Effector CD4-positive, alpha-beta T cell (primary cell): ENCODE results near the gene LTB4R.
"Not testable (repeated sequence)": the region's sequence is repeated elsewhere in the genome, so short reads cannot be mapped to it uniquely, and the experiment has no call there.

Experiments
- DNase-seq: peaks from one replicate; pipeline ENCODE4 v3.0.0-alpha.2; 2020

The LTB4R gene

DNA sequence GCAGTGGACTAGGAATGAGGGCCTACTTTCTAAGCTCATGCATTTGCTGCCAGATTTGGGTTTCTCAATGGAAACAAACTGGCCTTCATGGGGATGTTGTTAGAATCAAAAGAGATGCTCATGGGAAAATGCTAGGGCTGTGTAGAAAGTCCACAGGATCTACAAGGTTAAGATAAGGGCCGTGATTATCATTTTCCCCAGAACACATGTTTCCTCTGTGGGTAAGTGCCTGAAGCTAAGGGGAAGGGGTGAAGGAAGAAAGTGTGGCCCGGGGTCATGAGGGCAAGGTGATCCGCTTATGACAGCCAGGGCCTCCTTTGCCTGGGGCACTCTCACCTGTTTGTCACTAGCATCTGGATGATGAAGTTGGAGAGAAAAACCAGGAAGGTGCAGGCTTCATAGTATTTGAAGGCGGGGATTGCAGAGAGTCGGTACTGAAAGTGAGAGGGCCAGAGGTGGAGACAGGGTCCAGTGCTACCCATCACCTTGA, 13.8 kb downstream of the LTB4R start:
- DNase-seq: no peak

GRCh38 chr14:24325963-24326362, 14.7 kb downstream of the LTB4R start:
- DNase-seq: no peak

DNA sequence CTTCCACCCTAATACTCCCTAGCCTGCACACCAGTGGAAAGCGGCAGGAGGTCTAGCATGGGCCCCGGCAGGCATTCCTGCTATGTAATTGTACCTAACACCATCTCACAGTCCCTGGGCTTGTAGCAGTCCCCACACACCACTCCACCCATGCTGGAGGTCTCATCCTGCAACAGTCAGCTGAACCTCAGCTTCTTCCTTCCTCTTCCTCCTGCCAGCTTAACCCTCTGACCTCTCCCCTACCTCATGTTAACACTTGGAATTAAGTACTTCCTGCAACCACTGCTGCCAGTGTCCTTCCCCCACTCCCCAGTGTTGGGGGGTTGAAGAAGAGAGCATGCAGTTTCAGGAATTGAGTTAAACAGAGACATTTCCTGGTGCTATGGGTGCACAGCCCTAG, 16.0 kb downstream of the LTB4R start:
- DNase-seq: no peak

GRCh38 chr14:24327914-24328313, 16.6 kb downstream of the LTB4R start:
- not testable (repeated sequence) for DNase-seq

DNA sequence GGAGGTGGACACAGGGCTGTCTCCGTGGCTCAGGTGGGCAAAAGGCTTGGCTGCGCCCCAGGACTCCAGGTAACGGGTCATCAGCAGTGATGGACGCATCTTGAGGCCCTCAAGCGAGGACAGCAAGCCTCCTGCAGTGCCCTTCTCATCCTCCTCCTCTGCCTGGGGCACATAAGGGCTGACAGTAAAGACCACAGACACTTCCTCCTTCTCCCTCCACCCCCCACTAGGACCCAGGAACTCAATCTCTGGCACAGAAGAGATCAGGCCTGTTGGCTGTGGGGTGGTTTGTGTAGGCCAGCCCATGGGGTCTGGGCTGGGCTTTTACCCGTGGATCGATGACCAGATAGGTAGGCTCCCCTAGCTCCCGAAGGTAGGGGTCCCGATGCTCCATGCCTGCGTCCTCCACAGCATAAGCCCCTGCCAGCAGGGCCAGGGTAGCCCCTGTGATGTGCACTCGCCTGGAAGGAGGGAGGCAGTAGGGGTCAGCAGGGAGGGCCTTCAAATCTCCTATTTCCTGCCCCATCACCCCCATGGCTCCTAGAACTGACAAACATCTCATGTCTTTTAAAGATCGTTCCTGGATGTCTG, 17.9 kb downstream of the LTB4R start:
- DNase-seq: no peak

DNA sequence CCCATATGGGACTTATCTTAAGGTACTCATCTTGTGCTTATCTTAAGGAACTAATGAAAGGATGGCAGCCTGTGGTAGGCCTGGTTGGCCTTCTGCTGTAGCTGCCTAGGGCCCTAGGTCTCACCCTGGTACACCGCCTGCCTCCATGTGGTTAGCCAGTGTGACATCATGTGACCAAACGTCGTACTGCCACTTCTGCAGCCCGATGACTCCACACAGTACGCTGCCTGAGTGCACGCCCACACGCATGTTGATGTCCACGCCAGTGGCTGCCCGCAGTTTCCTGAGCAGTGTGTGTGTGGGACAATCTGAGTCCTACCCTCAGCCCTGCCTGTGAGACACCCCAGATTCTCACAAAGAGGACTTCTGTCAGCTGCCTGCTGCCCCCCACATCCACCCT, 18.4 kb downstream of the LTB4R start:
- peak; percentile 45 for DNase-seq

DNA sequence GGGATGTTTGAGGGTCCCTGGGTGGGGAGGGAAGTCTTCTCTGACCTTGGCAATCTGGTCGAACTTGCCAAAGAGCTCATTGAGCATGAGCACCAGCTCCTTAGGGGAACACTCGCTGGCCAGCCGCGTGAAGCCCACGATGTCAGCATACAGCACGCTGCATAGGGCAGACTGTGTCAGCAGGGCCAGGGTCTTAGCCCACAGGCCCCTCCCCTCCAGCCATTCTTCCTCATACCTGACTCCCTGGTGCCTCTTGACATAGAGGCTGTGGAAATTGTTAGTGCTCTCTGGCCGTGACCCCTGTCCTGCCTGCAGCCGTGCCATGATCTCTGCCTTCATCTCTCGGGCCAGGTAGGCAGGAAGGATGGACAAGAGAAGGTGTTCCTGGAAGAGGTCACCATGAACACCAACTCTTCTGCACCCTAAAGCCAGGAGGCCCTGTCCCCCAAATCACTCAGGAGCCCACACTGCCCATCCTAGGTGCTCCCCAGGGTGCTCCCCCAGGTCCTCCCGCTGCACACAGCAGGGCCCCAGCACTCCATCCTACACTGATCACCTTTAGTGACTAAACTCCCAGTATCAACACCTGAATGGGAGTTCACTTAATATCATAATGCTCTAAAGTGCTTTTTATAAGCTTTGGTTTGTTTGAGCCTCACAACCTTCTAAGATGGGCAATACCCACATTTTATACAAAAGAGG, 19.8 kb downstream of the LTB4R start:
- DNase-seq: no peak

GRCh38 chr14:24331731-24332267, 20.5 kb downstream of the LTB4R start:
- no peak for DNase-seq

GRCh38 chr14:24332268-24332993, 21.1 kb downstream of the LTB4R start:
- peak; percentile 83 for DNase-seq

DNA sequence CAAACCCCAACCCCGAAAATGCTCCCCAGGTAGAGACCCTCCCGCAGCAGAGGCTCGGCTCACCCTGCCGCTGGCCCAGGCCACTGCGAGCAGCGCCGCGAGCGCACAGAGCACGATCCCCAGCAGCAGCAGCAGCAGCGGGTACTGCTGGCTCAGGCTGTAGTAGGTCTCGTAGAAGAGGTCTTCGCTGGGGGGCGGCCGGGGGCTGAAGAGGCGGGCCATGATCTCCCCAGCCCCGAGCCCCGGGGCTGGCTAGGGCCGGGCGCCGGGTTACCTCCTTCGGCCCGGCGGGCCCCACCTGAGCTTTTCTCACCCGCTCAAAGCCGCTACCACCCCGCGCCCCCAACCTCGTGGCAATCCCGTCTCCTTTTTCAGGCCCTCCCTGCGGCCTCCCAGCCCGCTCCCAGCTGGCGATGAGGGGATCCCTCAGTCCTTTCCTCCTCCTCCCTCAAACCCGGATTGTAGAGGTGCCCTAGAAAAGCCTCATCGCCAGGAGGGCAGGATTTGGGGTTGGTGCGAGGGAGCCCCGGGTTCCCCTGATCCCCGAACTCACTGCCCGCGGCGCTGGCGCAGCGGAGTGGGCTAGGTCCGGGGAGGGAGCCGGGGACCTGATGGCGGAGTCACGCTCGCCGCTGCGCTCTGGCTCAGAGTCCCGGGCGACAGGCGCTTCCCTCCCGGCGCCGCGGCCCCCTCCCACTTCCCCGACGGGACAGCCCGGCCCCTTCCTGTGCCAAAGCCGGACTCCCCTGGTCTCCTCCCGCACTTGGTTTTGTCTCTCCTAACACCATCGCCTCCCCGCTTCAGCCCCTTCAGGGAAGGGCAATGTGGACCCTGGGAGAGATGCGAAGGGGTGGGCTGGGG, 23.4 kb downstream of the LTB4R start, which contains the start of gene ADCY4:
TSS of gene ADCY4 (minus strand) at position 641 of the 861 bp plus-strand sequence. CDS start at position 222, 419 bp downstream.
- DNase-seq: no peak

GRCh38 chr14:24335461-24336171, 24.3 kb downstream of the LTB4R start:
- no peak for DNase-seq

- DNase-seq: no peak
Measured at GRCh38 chr14:24337144-24337823, 26.0 kb downstream of the LTB4R start.

DNA sequence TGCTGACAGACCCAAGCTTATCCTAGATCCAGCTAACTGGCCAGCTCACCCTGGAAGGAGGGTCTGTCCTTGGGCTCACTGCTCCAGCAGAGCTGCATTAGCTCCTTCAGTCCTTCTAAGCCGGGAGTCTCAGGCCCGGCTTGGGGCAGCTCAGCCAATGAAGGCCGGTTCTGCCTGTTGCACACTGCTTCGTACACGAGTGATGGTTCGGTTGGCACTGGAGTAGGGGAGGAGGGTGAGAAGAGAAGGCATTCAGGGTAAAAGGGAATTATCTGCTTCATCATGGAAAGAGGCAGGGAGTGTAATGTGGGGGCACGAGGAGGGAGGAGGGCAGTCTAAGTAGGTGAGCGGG, 26.5 kb downstream of the LTB4R start:
- DNase-seq: no peak

GRCh38 chr14:24338843-24339242, 27.5 kb downstream of the LTB4R start:
- no peak for DNase-seq

DNA sequence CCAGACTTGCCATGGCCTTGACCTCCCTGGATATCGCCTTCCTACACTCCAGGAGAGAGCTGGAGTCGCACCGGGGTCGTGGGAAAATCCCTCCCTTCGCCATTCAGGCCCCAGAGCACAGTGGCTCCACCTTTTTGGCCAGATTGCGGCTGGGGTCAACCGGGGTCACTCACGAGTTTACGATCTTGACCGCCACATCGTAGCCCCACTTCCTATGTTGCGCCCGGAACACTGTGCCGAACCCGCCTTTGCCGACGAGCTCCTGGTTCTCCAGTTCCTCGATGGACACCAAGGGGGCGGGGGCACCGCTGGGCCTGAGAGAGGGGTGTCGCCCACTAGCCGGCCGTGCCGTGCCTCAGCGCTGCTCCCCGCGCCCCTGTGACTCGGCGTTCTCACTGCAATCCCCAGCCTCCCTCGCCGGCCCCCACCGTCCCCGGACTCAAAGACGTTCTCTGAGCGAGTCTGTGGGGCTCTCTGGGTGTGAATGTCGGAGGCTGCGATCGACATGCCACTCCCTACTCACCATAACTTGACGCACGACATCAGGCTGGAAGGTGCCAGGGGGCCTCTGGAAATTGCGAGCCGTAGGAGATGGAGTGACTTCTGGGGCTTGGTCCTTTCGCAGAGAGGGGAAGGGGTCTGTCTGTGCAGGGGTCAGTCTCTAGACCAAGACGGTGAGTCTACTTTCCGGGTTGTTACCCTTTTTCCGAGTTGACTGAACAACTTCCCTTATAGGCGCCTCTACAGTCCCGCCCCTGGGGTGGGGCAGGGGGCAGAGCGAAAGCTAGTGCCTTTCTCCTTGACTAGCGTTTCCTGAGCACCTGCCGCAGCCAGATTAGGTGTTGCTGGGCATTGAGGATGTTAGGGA, 28.2 kb downstream of the LTB4R start, which contains the start of gene RIPK3:
TSS of gene RIPK3 (minus strand) at position 708 of the 868 bp plus-strand sequence. CDS start at position 543, 165 bp downstream.
- peak; percentile 61 for DNase-seq

DNA sequence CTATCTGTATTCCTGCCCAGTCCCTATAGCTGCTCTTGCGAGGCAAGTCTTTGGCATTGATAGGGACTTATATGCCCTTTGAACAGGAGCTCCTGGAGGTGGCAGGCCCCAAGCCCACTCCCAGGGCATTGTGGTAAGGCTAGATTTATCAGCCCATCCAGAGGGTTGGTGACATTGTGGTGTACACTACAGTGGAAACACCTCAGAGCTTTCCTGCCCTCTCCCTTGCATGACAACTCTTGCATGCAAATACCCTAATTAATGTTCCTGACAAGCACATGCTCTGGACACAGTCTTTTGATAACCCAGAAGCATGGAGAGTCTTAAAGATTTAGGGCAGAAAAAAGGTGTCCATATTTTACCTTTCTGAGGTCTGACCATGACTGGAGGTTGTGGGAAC, 29.3 kb downstream of the LTB4R start:
- DNase-seq: no peak

DNA sequence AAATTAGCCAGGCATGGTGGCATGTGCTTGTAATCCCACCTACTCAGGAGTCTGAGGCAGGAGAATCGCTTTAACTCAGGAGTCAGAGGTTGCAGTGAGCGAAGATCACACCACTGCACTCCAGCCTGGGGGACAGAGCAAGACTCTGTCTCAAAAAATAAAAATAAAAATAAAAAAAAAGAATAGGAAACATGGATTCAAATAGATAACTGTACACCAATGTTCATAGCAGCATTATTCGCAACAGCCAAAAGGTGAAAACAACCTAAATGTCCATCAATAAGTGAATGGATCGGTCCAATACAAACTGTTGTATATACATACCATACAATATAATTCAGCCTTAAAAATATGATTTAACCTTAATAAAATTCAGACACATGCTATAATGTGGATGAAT, 31.6 kb downstream of the LTB4R start:
- DNase-seq: no peak

DNA sequence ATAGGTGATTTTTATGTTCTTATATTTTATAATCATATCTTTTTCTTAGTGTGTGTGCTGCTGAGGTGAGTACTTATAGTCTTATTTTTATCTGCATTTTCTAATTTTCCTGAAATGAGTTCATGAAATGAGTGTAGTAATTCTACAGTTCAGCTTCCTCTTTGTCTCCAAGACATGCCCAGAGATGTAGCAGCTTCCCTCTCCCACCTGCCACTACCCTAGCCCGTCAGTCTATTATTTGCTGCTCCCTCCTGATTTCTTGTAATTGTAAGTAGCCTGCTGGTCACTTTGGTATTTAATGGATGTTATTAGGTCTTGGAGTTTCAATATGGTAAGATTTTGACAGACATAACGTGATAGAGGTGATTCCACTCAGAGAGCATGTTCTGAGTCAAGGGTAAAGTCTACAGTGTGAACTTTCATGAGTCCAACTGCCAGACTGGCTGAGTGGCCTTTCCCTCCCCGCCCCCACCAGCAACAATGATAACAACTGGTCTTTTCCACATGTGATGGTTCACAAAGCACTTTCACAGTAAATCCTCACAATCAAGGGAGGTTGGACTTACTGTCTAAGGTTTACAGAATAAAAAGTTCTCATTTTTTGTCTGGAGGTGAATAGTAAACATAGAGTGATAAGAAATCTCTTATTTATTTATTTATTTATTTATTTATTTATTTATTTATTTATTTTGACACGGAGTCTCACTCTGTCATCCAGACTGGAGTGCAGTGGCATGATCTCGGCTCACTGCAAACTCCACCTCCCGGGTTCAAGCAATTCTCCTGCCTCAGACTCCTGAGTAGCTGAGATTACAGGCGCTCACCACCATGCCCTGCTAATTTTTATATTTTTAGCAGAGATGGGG, 32.7 kb downstream of the LTB4R start:
- no peak for DNase-seq

- no peak for DNase-seq
Measured at GRCh38 chr14:24347134-24347533, 35.8 kb downstream of the LTB4R start.
